K562 (cell line): ENCODE measurements around the gene SGSM2. TPM values are rescaled to one million over a fixed set of nuclear protein-coding genes. Genes with fewer than 3 reads are reported as not detected.

Experiments used
- ATAC-seq: fragments of 200-7000 bp; cut with Tn5 transposase; 3 replicates; pipeline ENCODE4 v1.9.1; 2020; ENCODE audit warnings: moderate library complexity
- BruUV-seq: library from RNA; stranded (reverse); fragments of 400-500 nt; replicated peaks from 2 replicates; lab custom pipeline; 2021; lab: Mats Ljungman, UMichigan
- CTCF ChIA-PET: fragments of 300-600 bp; formaldehyde crosslinking; extraction: SDS; loops from one replicate; lab custom pipeline; 2021; ENCODE audit warnings: low intra/inter-chr PET ratio; lab: Yijun Ruan, JAX
- POLR2A ChIA-PET: fragments of 300-600, 350-650 bp; sonication (Branson Sonifier 250); formaldehyde crosslinking; extraction: SDS; loops from one replicate; lab custom pipeline; 2021; ENCODE audit warnings: antibody characterized with exemption, inconsistent platforms; lab: Yijun Ruan, JAX
- DNase-seq, 4 experiments: peaks; one replicate each; pipeline versions ENCODE4 v3.0.0 to v3.0.0-alpha.2; 2011 to 2018; ENCODE audit warnings: low spot score in 3 of 4, mixed read lengths in 3 of 4; ENCODE audit errors: extremely low read depth in 1 of 4
- FAIRE-seq: peaks from 2 replicates; lab custom pipeline; 2011; peaks lifted over from hg19 to GRCh38; lab: Jason Lieb, UNC
- H2AFZ ChIP-seq: 2 replicates; pipeline ENCODE4 v1.6.0; 2011; ENCODE audit warnings: low read depth, low read length, control low read depth, inconsistent platforms
- H3K27ac ChIP-seq: fragments of 200-600 bp; 3 replicates; pipeline ENCODE4 v1.8.0; 2011; ENCODE audit warnings: low read depth, mild to moderate bottlenecking, control low read depth, inconsistent platforms, low read length, moderate library complexity, mixed read lengths; ENCODE audit errors: extremely low read depth
- H3K27me3 ChIP-seq, 2 experiments: fragments of 300-600 bp in 1 of 2; 2 replicates in 1 of 2; 3 replicates in 1 of 2; pipeline versions ENCODE4 v1.6.0 to v1.8.0; 2011; ENCODE audit warnings: inconsistent platforms in 2 of 2, low read length in 2 of 2, mild to moderate bottlenecking in 1 of 2, mixed read lengths in 1 of 2, moderate library complexity in 1 of 2; ENCODE audit not compliant: control insufficient read depth in 2 of 2, insufficient read depth in 2 of 2
- H3K36me3 ChIP-seq: fragments of 300-600 bp; 3 replicates; pipeline ENCODE4 v1.8.0; 2011; ENCODE audit warnings: mild to moderate bottlenecking, low read length, inconsistent platforms; ENCODE audit not compliant: control insufficient read depth, insufficient read depth
- H3K4me1 ChIP-seq, 2 experiments: fragments of 200-600 bp in 1 of 2; replicated peaks in 1 of 2; 2 replicates in 1 of 2; 3 replicates in 1 of 2; pipeline versions ENCODE4 v1.5.1 to v1.8.0; 2011; ENCODE audit warnings: inconsistent platforms in 2 of 2, low read length in 2 of 2, mild to moderate bottlenecking in 1 of 2, mixed read lengths in 1 of 2, moderate library complexity in 1 of 2; ENCODE audit not compliant: control insufficient read depth in 2 of 2, insufficient read depth in 2 of 2
- H3K4me2 ChIP-seq: 2 replicates; pipeline ENCODE4 v1.6.1; 2011; ENCODE audit warnings: low read length, control low read depth, inconsistent platforms, mixed read lengths; ENCODE audit not compliant: insufficient read depth
- H3K4me3 ChIP-seq: fragments of 200-600 bp; sonication (generic), shearing (Covaris generic); 2 replicates; pipeline ENCODE4 v1.5.1; 2016; ENCODE audit warnings: control low read depth, inconsistent platforms
- H3K79me2 ChIP-seq: fragments of 200-600 bp; 3 replicates; pipeline ENCODE4 v1.8.0; 2011; ENCODE audit warnings: low read length, inconsistent platforms; ENCODE audit not compliant: control insufficient read depth, insufficient read depth
- H3K9ac ChIP-seq, 2 experiments: 2 replicates each; pipeline versions ENCODE4 v1.6.0 to v1.6.1; 2011; ENCODE audit warnings: low read depth in 2 of 2, low read length in 2 of 2, control low read depth in 1 of 2, inconsistent platforms in 1 of 2, mild to moderate bottlenecking in 1 of 2, mixed read lengths in 1 of 2; ENCODE audit not compliant: insufficient read depth in 1 of 2
- H3K9me1 ChIP-seq: one replicate; pipeline ENCODE4 v1.6.0; 2011; ENCODE audit warnings: inconsistent platforms, mild to moderate bottlenecking, low read length, moderate library complexity; ENCODE audit not compliant: control insufficient read depth, insufficient read depth
- H3K9me3 ChIP-seq: replicated peaks from 2 replicates; pipeline ENCODE4 v1.5.1; 2011; ENCODE audit warnings: low read depth, low read length, inconsistent platforms; ENCODE audit not compliant: control insufficient read depth, insufficient read depth
- H4K20me1 ChIP-seq: replicated peaks from 2 replicates; pipeline ENCODE4 v1.6.1; 2011; ENCODE audit warnings: low read length, inconsistent platforms, mixed read lengths; ENCODE audit not compliant: control insufficient read depth, insufficient read depth
- BCOR ChIP-seq: fragments of 450-650 bp; IDR thresholded peaks from 2 replicates; pipeline ENCODE4 v1.6.1; 2016
- DACH1 ChIP-seq: fragments of 450-650 bp; IDR thresholded peaks from 2 replicates; pipeline ENCODE4 v1.6.1; 2018; ENCODE audit not compliant: partially characterized antibody
- ETV1 ChIP-seq: fragments of 450-650 bp; conservative IDR thresholded peaks from 2 replicates; pipeline ENCODE4 v1.6.1; 2016; ENCODE audit warnings: missing genetic modification characterization, control low read depth, low read depth, missing compliant biosample characterization
- KDM1A ChIP-seq, 2 experiments: fragments of 450-650 bp; IDR thresholded peaks; 2 replicates each; pipeline ENCODE4 v1.6.1; 2016; ENCODE audit warnings: mild to moderate bottlenecking in 2 of 2
- MITF ChIP-seq: IDR thresholded peaks from 2 replicates; pipeline ENCODE4 v1.6.1; 2014; ENCODE audit warnings: antibody characterized with exemption
- NFE2 ChIP-seq: IDR thresholded peaks from 2 replicates; pipeline ENCODE4 v1.6.1; 2014; ENCODE audit warnings: antibody characterized with exemption, low read depth
- NR2C2 ChIP-seq, 2 experiments: fragments of 200-800 bp in 1 of 2; sonication (Bioruptor generic) in 1 of 2; sonication (generic) in 1 of 2; formaldehyde crosslinking in 1 of 2; IDR thresholded peaks; 2 replicates each; pipeline versions ENCODE4 v1.6.1 to v1.8.0; 2016 to 2022; ENCODE audit warnings: mild to moderate bottlenecking in 1 of 2, missing compliant biosample characterization in 1 of 2, missing genetic modification characterization in 1 of 2, missing genetic modification reagents in 1 of 2
- NR3C1 ChIP-seq: sonication (generic); formaldehyde crosslinking; IDR thresholded peaks from 2 replicates; pipeline ENCODE4 v1.8.1; 2022; ENCODE audit warnings: missing genetic modification reagents
- PRPF4 ChIP-seq: fragments of 200-400 bp; formaldehyde crosslinking; IDR thresholded peaks from one replicate; pipeline ENCODE4 v1.6.1; 2017; ENCODE audit warnings: low read length, low read depth, mild to moderate bottlenecking; ENCODE audit not compliant: insufficient read depth, poor library complexity, severe bottlenecking
- PYGO2 ChIP-seq: fragments of 450-650 bp; IDR thresholded peaks from 2 replicates; pipeline ENCODE4 v1.6.1; 2016; ENCODE audit warnings: mild to moderate bottlenecking, missing genetic modification characterization, moderate library complexity, missing compliant biosample characterization
- SRSF9 ChIP-seq: fragments of 200-400 bp; formaldehyde crosslinking; IDR thresholded peaks from 2 replicates; pipeline ENCODE4 v1.6.1; 2017; ENCODE audit warnings: low read depth, low read length, borderline replicate concordance
- ZFX ChIP-seq: sonication (generic); formaldehyde crosslinking; IDR thresholded peaks from 2 replicates; pipeline ENCODE4 v1.8.0; 2022; ENCODE audit warnings: mild to moderate bottlenecking, missing genetic modification reagents, moderate library complexity
- WGBS: fragments of 100-300 bp; shearing (Covaris generic); methylation state at CpG from one replicate; pipeline ENCODE4 v1.1.6; 2016; ENCODE audit warnings: low coverage, mixed read lengths; ENCODE audit not compliant: insufficient coverage; ENCODE audit errors: missing lambda C conversion rate; 5-methylcytosine and 5-hydroxymethylcytosine counted together
- in situ Hi-C: fragments of 300-500 bp; cut with MboI; formaldehyde crosslinking; loops from 4 replicates; pipeline ENCODE4 v1.15.0; 2018; ENCODE audit warnings: inconsistent platforms, mixed read lengths
- intact Hi-C: fragments of 100-400 bp; cut with micrococcal nuclease; formaldehyde crosslinking; loops from 2 replicates; pipeline ENCODE4 v1.14.2; 2022
- polyA plus RNA-seq, 8 experiments: library from polyadenylated mRNA; depleted of rRNA in 4 of 8; stranded (reverse) in 5 of 8; unstranded in 3 of 8; fragments of >200 nt; fragmentation: Nextera tagmentation in 2 of 8; fragmentation: Illumina TruSeq in 1 of 8; extraction: Ambion mirVana in 2 of 8; extraction: Trizol in 1 of 8; gene quantifications; 2 replicates each; pipeline versions ENCODE4 v1.2.1 to v1.2.3, GENCODE V29; 2011 to 2014; ENCODE audit warnings: inconsistent platforms in 1 of 8, missing spikeins in 1 of 8
- total RNA-seq, 7 experiments: library from RNA; depleted of rRNA in 6 of 7; stranded (reverse); fragments of >200 nt in 6 of 7; fragmentation: Illumina TruSeq in 2 of 7; extraction: Trizol in 2 of 7; gene quantifications; 2 replicates each; pipeline versions ENCODE4 v1.2.1 to v1.2.3, GENCODE V29; 2011 to 2021; ENCODE audit warnings: low replicate concordance in 1 of 7

SGSM2 gene
- total and polyA plus RNA-seq, 9 of the 15 experiments (the other 6 are each of a cell fraction or from before 2014, with no cell fraction given) = 0.20 to 26.3 (median 14.8) TPM

DNA sequence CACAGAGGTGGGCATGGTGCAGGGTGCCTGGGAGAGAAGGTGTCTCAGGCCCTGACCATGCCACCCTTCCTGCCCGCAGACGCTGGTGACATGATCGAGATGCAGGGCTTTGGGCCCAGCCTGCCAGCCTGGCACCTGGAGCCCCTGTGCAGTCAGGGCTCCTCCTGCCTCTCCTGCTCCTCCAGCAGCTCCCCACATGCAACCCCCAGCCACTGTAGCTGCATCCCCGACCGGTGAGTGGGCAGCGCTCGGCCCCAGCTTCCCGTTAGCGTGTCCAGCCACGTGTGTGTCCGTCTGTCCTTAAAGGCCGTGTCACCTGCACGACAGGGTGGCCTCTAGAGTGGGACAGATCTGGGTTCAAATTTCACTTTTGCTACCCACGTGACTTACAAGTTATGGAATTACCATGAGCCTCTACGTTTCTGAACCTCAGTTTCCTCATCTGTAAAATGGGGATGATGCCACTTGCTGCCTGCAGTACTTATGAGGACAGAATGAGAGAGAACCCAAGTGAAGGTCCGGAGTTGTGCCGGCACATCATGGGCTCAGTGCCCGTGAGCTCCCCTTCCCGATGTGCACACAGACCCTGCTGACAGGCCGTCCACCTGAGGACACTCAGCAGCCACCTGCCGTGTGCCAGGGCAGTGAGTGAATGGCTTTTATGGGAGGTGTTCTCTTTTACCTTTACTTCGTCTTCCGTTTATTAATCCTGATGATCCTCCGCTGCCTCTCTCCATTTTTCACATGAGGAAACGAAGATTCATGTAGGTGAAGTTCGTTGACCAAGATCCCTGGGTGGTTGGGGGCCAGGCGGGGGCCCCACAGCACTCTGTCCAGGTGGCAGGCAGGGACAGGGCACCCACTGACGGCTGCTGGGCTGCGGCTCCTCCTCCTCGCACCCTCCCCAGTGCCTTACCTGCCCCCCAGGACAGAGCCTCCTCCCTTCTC, 34.2 kb downstream of the SGSM2 start:
- intact Hi-C loops = no loop called here
- FAIRE-seq (no peak), DNase-seq (no peak), ATAC-seq (no peak)
- TF ChIP-seq BCOR (peak; percentile 40; the same call in 1 of the 2 replicates), SRSF9 (no peak), KDM1A (IDR thresholded peaks at IDR 0.05) (0 out of 4 replicates have a peak, but pooled peaks of 1 of the 2 experiments have one; percentile 34)
- no peaks in the 10 kb centered on the region for H3K27me3 ChIP-seq
- POLR2A ChIA-PET = interaction anchor here (0.7 to 2.2 kb wide), 3 partner anchors 11 to 808 kb away, joined by 3 to 8 read pairs (median 4); no protein-coding TSS in a partner anchor
- H3K27ac ChIP-seq = no peak overlapping the region
- no peak overlapping the region for H2AFZ ChIP-seq
- no TSS peak for BruUV-seq
- no peak overlapping the region for H3K4me3 ChIP-seq
- no peaks in the 10 kb centered on the region for H3K9me3 ChIP-seq
- no peaks in the 10 kb centered on the region for H4K20me1 ChIP-seq
- 79% methylated on average over 20 of the region's 30 CpGs for WGBS
- peaks cover 0 to 13% of the 10 kb centered on the region in 2 experiments; a peak in 2 of 5 replicates for H3K4me1 ChIP-seq
- H3K4me2 ChIP-seq = no peak overlapping the region
- H3K36me3 ChIP-seq = no peaks in the 10 kb centered on the region
- peak overlapping the region in 1 of 2 experiments; percentile 5; a peak in 1 of 4 replicates for H3K9ac ChIP-seq
- H3K9me1 ChIP-seq = no peaks in the 10 kb centered on the region
- in situ Hi-C loops = no loop called here
- CTCF ChIA-PET = no interaction called here
- H3K79me2 ChIP-seq = no peaks in the 10 kb centered on the region

GRCh38 chr17:2372180-2372579, 34.9 kb downstream of the SGSM2 start:
- ATAC-seq = no peak
- no peaks in the 10 kb centered on the region for H3K27me3 ChIP-seq
- no peak overlapping the region for H2AFZ ChIP-seq
- H3K4me3 ChIP-seq = no peak overlapping the region
- H3K9ac ChIP-seq = peak overlapping the region in 1 of 2 experiments; percentile 5; a peak in 1 of 4 replicates
- no TSS peak for BruUV-seq
- H4K20me1 ChIP-seq = no peaks in the 10 kb centered on the region
- intact Hi-C loops = no loop called here
- H3K4me1 ChIP-seq = peaks cover 0 to 13% of the 10 kb centered on the region in 2 experiments; a peak in 2 of 5 replicates
- no peaks in the 10 kb centered on the region for H3K79me2 ChIP-seq
- ChIA-PET POLR2A (interaction anchor here (0.9 to 1.8 kb wide), 2 partner anchors 11 to 27 kb away, joined by 3 to 4 read pairs; no protein-coding TSS in a partner anchor), CTCF (no interaction called here)
- DNase-seq = no peak
- H3K4me2 ChIP-seq = no peak overlapping the region
- no peak for FAIRE-seq
- no peaks in the 10 kb centered on the region for H3K9me1 ChIP-seq
- no peaks in the 10 kb centered on the region for H3K9me3 ChIP-seq
- WGBS = 93% methylated on average over 5 of the region's 26 CpGs
- no peak overlapping the region for H3K27ac ChIP-seq
- H3K36me3 ChIP-seq = no peaks in the 10 kb centered on the region
- in situ Hi-C loops = no loop called here
- no peak for TF ChIP-seq PRPF4
- no peak for TF ChIP-seq NR2C2 (CRISPR knock-in tag; IDR thresholded peaks at IDR 0.05)
- TF ChIP-seq NR2C2 (tag; IDR thresholded peaks at IDR 0.05) = no peak
- no peak for TF ChIP-seq PYGO2 (tag)
- no peak for TF ChIP-seq ETV1 (tag)
- no peak for TF ChIP-seq NFE2
- no peak for TF ChIP-seq NR3C1
- TF ChIP-seq ZFX = no peak
- no peak for TF ChIP-seq DACH1
- TF ChIP-seq MITF = no peak
